Osteoblast (primary cell): ENCODE measurements around the gene RMI2. TPM values are rescaled to one million over a fixed set of nuclear protein-coding genes. Genes with fewer than 3 reads are reported as not detected.

Source experiments
- DNase-seq: peaks from one replicate; pipeline ENCODE4 v3.0.0; 2011; ENCODE audit warnings: low spot score, mixed read lengths; ENCODE audit not compliant: insufficient read length; ENCODE audit errors: missing footprints
- H2AFZ ChIP-seq: 2 replicates; pipeline ENCODE4 v1.6.0; 2011; ENCODE audit warnings: mild to moderate bottlenecking, low read length
- H3K27ac ChIP-seq: 2 replicates; pipeline ENCODE4 v1.5.1; 2011; ENCODE audit warnings: mild to moderate bottlenecking, low read depth, low read length, moderate library complexity
- H3K27me3 ChIP-seq: 2 replicates; pipeline ENCODE4 v1.6.0; 2012; ENCODE audit warnings: mild to moderate bottlenecking, control low read depth, inconsistent platforms, low read length, moderate library complexity; ENCODE audit not compliant: insufficient read depth
- H3K36me3 ChIP-seq: 2 replicates; pipeline ENCODE4 v1.5.1; 2011; ENCODE audit warnings: mild to moderate bottlenecking, low read length, control low read depth, moderate library complexity; ENCODE audit not compliant: insufficient read depth
- H3K4me1 ChIP-seq: 2 replicates; pipeline ENCODE4 v1.5.1; 2011; ENCODE audit warnings: mild to moderate bottlenecking, low read length, control low read depth, moderate library complexity; ENCODE audit not compliant: insufficient read depth
- H3K4me2 ChIP-seq: 2 replicates; pipeline ENCODE4 v1.6.0; 2011; ENCODE audit warnings: mild to moderate bottlenecking, low read length; ENCODE audit not compliant: insufficient read depth
- H3K4me3 ChIP-seq: fragments of 200-600 bp; sonication (generic); 3 replicates; pipeline ENCODE4 v1.5.1; 2012; ENCODE audit warnings: mild to moderate bottlenecking, low read length, inconsistent platforms; ENCODE audit not compliant: insufficient read depth
- H3K79me2 ChIP-seq: 2 replicates; pipeline ENCODE4 v1.6.0; 2012; ENCODE audit warnings: mild to moderate bottlenecking, low read length, control low read depth, inconsistent platforms; ENCODE audit not compliant: insufficient read depth
- H3K9me3 ChIP-seq: 2 replicates; pipeline ENCODE4 v1.5.1; 2011; ENCODE audit warnings: low read depth, low read length, control low read depth
- H4K20me1 ChIP-seq: 2 replicates; pipeline ENCODE4 v1.6.0; 2012; ENCODE audit warnings: mild to moderate bottlenecking, low read length, control low read depth; ENCODE audit not compliant: insufficient read depth
- CTCF ChIP-seq: IDR thresholded peaks from 2 replicates; pipeline ENCODE4 v1.5.1; 2011; ENCODE audit warnings: mild to moderate bottlenecking, low read depth, low read length, moderate library complexity; ENCODE audit errors: extremely low read depth
- total RNA-seq: library from RNA; depleted of rRNA; stranded (reverse); fragments of >200 nt; gene quantifications from 2 replicates; pipeline ENCODE4 v1.2.3, GENCODE V29; 2012

RMI2 gene
- total RNA-seq, 1 donor = 1.4 TPM

GRCh38 chr16:11346700-11347319 lies 1.6 kb downstream of the RMI2 start:
- H3K4me2 ChIP-seq = no peak overlapping the region

DNA sequence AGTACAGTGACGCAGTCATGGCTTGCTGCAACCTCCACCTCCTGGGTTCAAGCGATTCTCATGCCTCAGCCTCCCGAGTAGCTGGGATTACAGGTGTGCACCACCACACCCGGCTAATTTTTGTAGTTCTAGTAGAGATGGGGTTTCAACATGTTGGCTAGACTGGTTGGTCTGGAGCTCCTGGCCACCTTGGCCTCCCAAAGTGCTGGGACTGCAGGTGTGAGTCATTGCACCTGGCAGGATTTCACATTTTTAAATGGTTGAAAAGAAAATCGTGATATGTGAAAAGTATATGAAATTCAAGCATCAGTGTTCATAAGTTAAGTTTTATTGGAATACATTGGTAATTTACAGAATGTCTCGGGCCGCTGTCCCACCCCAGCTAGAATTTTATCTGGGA lies 2.6 kb downstream of the RMI2 start:
- DNase-seq = no peak

More at GRCh38 chr16:11346700-11347319, 1.6 kb downstream of the RMI2 start:
- Histone ChIP-seq H3K4me1 (peaks cover 30% of the 10 kb centered on the region), H4K20me1 (no peaks in the 10 kb centered on the region), H3K27ac (no peak overlapping the region), H3K36me3 (no peaks in the 10 kb centered on the region), H3K79me2 (peaks cover 5% of the 10 kb centered on the region), H3K4me3 (no peak overlapping the region), H3K9me3 (no peaks in the 10 kb centered on the region), H2AFZ (no peak overlapping the region), H3K27me3 (no peaks in the 10 kb centered on the region)
- no peak for DNase-seq
- no peak for TF ChIP-seq CTCF

GRCh38 chr16:11348737-11349598 lies 3.7 kb downstream of the RMI2 start:
- TF ChIP-seq CTCF = no peak
- no peaks in the 10 kb centered on the region for H3K9me3 ChIP-seq
- DNase-seq = no peak
- peak overlapping the region; percentile 88 for H3K27ac ChIP-seq
- no peak overlapping the region for H2AFZ ChIP-seq
- H4K20me1 ChIP-seq = no peaks in the 10 kb centered on the region
- no peaks in the 10 kb centered on the region for H3K27me3 ChIP-seq
- H3K79me2 ChIP-seq = peaks cover 5% of the 10 kb centered on the region
- peak overlapping the region; percentile 24 for H3K4me2 ChIP-seq
- no peak overlapping the region for H3K4me3 ChIP-seq
- H3K36me3 ChIP-seq = no peaks in the 10 kb centered on the region
- H3K4me1 ChIP-seq = peaks cover 30% of the 10 kb centered on the region

More for the DNA sequence above, 2.6 kb downstream of the RMI2 start:
- H3K27me3 ChIP-seq = no peaks in the 10 kb centered on the region
- no peak overlapping the region for H3K27ac ChIP-seq
- no peaks in the 10 kb centered on the region for H3K36me3 ChIP-seq
- no peak overlapping the region for H3K4me2 ChIP-seq
- no peaks in the 10 kb centered on the region for H4K20me1 ChIP-seq
- TF ChIP-seq CTCF = no peak
- H3K79me2 ChIP-seq = peaks cover 5% of the 10 kb centered on the region
- H3K4me3 ChIP-seq = no peak overlapping the region
- H2AFZ ChIP-seq = no peak overlapping the region
- peaks cover 30% of the 10 kb centered on the region for H3K4me1 ChIP-seq
- H3K9me3 ChIP-seq = no peaks in the 10 kb centered on the region

DNA sequence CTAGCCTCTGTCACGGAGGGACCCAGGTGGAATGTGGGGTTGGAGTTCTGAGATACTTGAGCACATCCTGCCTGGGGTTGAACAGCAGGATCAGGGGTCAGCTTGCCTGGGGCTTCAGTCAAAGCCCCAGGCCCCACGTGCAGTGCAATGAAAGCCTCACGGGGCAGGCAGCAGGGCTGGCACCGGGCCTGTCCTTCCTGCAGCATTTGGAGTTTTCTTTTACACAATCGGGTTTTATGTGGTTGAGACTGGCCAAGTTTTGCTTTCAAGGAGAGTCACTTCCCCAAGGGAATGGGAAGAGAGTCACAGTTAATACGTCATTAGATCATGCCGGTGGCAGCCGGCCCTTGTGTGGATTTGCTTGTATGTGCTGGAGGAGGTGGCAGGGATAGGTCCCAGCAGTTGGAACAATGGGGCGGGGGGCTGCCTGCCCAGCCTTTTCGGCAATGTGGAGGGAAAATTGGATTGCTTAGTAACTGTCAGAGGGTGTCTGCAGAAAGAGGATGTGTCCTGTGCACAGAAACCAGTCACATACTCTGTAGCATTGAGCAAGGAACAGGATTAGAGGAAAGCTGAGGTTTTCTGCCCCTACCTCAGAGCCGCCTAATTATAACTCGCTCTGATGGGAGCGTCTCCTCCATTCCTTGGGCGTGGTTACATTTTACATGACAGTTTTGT lies 4.5 kb downstream of the RMI2 start:
- Histone ChIP-seq H4K20me1 (no peaks in the 10 kb centered on the region), H3K27me3 (no peaks in the 10 kb centered on the region), H2AFZ (peak overlapping the region; percentile 7), H3K36me3 (no peaks in the 10 kb centered on the region), H3K9me3 (no peaks in the 10 kb centered on the region), H3K4me3 (no peak overlapping the region), H3K27ac (peak overlapping the region; percentile 88), H3K4me1 (peaks cover 28% of the 10 kb centered on the region), H3K4me2 (peak overlapping the region; percentile 24), H3K79me2 (peaks cover 5% of the 10 kb centered on the region)
- DNase-seq = peak; percentile 90
- no peak for TF ChIP-seq CTCF
